ENCODE measurements around the gene EGLN2. TPM values are rescaled to one million over a fixed set of nuclear protein-coding genes. Genes with fewer than 3 reads are reported as not detected.

Gene EGLN2
- total and polyA plus RNA-seq, 9 of the 15 experiments (the other 6 are each of a cell fraction or from before 2014, with no cell fraction given) = 9.6 to 114 (median 71.0) TPM

DNA sequence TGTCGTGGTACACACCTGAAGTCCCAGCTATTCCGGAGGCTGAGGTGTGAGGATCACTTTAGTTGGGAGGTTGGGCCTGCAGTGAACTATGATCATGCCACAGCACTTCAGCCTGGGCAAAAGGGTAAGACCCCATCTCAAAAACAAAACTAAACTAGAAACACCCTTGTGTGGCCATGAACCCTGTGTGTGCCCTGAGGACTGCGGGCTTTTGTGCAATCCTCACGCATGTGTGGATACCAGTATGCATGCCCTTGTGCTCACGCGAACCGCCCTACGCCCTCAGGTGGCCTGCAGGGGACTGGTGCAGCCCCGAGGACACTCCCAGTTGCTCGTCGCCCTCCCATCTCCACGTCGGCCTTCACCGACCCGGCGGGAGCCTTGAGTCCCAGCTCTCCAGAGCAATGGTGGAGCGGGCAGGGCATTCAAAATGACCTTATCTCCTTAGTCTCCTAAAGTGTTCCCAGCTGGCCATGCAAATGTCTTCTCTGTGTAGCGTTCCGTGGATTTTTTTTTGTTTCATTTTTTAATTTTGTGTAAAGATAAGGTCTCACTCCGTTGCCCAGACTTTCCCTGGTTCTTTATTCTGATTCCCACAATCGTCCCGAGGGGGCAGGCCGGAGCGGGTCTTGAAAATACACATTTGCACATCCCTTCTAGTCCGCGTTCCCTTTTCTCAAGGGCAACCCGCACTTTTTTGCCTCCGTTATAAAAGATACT lies 868 bp upstream of the EGLN2 start (continued):
- TF ChIP-seq MAFK (IDR thresholded peaks at IDR 0.05; ENCODE audit: low read length) (no peak), HDAC2 (IDR thresholded peaks at IDR 0.05) (peak; percentile 78), FOXP1 (CRISPR knock-in tag; IDR thresholded peaks at IDR 0.05) (no peak), MYBL2 (IDR thresholded peaks at IDR 0.05; ENCODE audit: low read depth) (no peak), MYBL2 (CRISPR knock-in tag; IDR thresholded peaks at IDR 0.05; ENCODE audit: borderline replicate concordance) (no peak), ZSCAN29 (IDR thresholded peaks at IDR 0.05) (no peak), MED1 (CRISPR knock-in tag; IDR thresholded peaks at IDR 0.05; ENCODE audit: borderline replicate concordance) (no peak), PTBP1 (IDR thresholded peaks at IDR 0.05; ENCODE audit: low read depth, low read length) (0 out of 2 replicates have a peak, but pooled peaks have one; percentile 53), FOXJ2 (tag; IDR thresholded peaks at IDR 0.05) (no peak; the same call in 1 of the 2 replicates), ZNF140 (CRISPR knock-in tag; IDR thresholded peaks at IDR 0.05) (no peak), ZNF764 (CRISPR knock-in tag; IDR thresholded peaks at IDR 0.05; ENCODE audit: low read depth) (no peak), RFX5 (IDR thresholded peaks at IDR 0.05; ENCODE audit: low read depth, low read length) (no peak), MBD2 (IDR thresholded peaks at IDR 0.05; ENCODE audit: borderline replicate concordance, low read depth) (no peak)
- TF ChIP-seq, protein P1, sequence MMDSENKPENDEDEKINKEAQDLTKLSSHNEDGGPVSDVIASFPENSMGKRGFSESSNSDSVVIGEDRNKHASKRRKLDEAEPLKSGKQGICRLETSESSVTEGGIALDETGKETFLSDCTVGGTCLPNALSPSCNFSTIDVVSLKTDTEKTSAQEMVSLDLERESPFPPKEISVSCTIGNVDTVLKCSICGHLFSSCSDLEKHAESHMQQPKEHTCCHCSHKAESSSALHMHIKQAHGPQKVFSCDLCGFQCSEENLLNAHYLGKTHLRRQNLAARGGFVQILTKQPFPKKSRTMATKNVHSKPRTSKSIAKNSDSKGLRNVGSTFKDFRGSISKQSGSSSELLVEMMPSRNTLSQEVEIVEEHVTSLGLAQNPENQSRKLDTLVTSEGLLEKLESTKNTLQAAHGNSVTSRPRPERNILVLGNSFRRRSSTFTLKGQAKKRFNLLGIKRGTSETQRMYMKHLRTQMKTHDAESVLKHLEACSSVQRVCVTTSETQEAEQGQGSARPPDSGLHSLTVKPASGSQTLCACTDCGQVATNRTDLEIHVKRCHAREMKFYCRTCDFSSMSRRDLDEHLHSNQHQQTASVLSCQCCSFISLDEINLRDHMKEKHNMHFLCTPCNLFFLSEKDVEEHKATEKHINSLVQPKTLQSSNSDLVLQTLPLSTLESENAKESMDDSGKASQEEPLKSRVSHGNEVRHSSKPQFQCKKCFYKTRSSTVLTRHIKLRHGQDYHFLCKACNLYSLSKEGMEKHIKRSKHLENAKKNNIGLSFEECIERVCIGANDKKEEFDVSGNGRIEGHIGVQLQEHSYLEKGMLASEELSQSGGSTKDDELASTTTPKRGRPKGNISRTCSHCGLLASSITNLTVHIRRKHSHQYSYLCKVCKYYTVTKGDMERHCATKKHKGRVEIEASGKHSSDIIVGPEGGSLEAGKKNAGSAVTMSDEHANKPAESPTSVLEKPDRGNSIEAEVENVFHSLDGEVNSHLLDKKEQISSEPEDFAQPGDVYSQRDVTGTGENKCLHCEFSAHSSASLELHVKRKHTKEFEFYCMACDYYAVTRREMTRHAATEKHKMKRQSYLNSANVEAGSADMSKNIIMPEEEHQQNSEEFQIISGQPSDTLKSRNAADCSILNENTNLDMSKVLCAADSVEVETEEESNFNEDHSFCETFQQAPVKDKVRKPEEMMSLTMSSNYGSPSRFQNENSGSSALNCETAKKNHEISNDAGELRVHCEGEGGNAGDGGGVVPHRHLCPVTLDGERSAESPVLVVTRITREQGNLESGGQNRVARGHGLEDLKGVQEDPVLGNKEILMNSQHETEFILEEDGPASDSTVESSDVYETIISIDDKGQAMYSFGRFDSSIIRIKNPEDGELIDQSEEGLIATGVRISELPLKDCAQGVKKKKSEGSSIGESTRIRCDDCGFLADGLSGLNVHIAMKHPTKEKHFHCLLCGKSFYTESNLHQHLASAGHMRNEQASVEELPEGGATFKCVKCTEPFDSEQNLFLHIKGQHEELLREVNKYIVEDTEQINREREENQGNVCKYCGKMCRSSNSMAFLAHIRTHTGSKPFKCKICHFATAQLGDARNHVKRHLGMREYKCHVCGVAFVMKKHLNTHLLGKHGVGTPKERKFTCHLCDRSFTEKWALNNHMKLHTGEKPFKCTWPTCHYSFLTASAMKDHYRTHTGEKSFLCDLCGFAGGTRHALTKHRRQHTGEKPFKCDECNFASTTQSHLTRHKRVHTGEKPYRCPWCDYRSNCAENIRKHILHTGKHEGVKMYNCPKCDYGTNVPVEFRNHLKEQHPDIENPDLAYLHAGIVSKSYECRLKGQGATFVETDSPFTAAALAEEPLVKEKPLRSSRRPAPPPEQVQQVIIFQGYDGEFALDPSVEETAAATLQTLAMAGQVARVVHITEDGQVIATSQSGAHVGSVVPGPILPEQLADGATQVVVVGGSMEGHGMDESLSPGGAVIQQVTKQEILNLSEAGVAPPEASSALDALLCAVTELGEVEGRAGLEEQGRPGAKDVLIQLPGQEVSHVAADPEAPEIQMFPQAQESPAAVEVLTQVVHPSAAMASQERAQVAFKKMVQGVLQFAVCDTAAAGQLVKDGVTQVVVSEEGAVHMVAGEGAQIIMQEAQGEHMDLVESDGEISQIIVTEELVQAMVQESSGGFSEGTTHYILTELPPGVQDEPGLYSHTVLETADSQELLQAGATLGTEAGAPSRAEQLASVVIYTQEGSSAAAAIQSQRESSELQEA (IDR thresholded peaks at IDR 0.05; ENCODE audit: low read depth) = no peak
- TF ChIP-seq, protein P2, sequence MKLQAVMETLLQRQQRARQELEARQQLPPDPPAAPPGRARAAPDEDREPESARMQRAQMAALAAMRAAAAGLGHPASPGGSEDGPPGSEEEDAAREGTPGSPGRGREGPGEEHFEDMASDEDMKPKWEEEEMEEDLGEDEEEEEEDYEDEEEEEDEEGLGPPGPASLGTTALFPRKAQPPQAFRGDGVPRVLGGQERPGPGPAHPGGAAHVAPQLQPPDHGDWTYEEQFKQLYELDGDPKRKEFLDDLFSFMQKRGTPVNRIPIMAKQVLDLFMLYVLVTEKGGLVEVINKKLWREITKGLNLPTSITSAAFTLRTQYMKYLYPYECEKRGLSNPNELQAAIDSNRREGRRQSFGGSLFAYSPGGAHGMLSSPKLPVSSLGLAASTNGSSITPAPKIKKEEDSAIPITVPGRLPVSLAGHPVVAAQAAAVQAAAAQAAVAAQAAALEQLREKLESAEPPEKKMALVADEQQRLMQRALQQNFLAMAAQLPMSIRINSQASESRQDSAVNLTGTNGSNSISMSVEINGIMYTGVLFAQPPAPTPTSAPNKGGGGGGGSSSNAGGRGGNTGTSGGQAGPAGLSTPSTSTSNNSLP (IDR thresholded peaks at IDR 0.05; ENCODE audit: borderline replicate concordance, low read depth, low read length) = no peak
- TF ChIP-seq, protein P3, sequence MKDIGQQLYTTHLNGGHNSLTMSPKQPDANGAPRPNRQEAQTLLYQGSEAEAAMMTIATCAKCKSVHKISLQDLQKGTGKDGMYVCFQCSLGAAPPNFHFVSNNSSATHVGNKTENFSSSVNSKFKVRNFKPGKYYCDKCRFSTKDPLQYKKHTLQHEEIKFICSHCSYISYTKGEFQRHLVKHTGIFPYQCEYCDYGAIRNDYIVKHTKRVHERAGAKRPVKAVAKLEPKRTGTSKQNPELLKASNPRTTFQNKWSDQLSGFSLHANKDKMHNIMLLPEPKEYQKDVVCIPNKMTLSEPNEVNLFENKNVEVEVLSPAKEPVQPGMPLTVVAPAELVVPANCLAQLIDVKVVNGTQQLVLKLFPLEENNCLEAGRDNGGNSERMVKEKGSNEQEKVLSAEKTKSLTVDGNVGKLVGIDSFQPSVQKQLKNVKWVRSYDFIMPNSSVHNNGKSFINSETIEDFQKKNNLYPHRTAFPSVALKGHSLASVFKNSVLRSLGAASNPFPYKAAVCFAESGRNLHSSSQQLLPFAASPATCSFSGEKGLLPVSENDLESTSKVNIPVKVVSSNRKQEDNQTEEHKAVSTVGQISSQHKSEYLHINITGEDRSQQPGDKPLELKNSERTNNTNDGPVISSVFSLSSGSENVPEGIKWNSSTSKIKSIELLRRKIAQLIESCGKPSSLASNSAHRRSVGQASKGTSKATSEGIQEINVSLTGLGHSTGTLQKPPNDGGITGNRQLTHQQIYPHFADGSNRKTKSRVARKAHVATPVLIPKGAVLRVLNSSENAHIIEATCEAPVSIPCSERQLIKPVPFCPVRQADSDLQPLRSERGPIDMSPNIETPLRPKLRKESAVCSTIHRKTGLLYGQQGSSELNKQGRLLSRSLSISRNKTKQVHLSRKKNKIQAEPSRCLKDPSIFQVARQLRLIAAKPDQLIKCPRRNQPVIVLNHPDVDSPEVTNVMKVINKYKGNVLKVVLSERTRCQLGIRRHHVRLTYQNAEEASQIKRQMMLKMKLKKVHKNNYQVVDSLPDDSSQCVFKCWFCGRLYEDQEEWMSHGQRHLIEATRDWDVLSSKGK (CRISPR knock-in tag; IDR thresholded peaks at IDR 0.05) = no peak

All from K562 (cell line).